Activated naive CD8-positive, alpha-beta T cell treated with anti-CD3 and anti-CD28 coated beads, Interleukin-2, amount 50 U/mL, for 24 hours (primary cell): ENCODE results near the gene USP2.

ENCODE experiments used
- ATAC-seq: fragments of 150-1000 bp; cut with Tn5 transposase; one replicate; pipeline ENCODE4 v1.10.0; 2021
- DNase-seq: peaks from one replicate; pipeline ENCODE4 v3.0.0; 2021
- H3K27ac Mint-ChIP-seq: one replicate; pipeline ENCODE4 v1.8.0; 2021; ENCODE audit warnings: mild to moderate bottlenecking, mixed read lengths
- H3K27me3 Mint-ChIP-seq: one replicate; pipeline ENCODE4 v1.8.0; 2021; ENCODE audit warnings: mixed read lengths
- H3K36me3 Mint-ChIP-seq: one replicate; pipeline ENCODE4 v1.8.0; 2021; ENCODE audit warnings: low read depth, mixed read lengths
- H3K4me1 Mint-ChIP-seq: one replicate; pipeline ENCODE4 v1.8.0; 2021; ENCODE audit warnings: mixed read lengths
- H3K4me3 Mint-ChIP-seq: one replicate; pipeline ENCODE4 v1.8.0; 2021; ENCODE audit warnings: mild to moderate bottlenecking, moderate library complexity, mixed read lengths
- H3K9me3 Mint-ChIP-seq: one replicate; pipeline ENCODE4 v1.8.0; 2021; ENCODE audit warnings: mixed read lengths

The USP2 gene

GRCh38 chr11:119322921-119323531, 58.5 kb downstream of the USP2 start:
- Mint-ChIP-seq H3K4me3 (no peak overlapping the region), H3K27ac (no peak overlapping the region), H3K36me3 (no peaks in the 10 kb centered on the region), H3K9me3 (no peaks in the 10 kb centered on the region), H3K27me3 (peaks cover 13% of the 10 kb centered on the region), H3K4me1 (peaks cover 19% of the 10 kb centered on the region)
- ATAC-seq, result no peak
- DNase-seq, result no peak

- DNase-seq (no peak), ATAC-seq (no peak)
- Mint-ChIP-seq H3K27me3 (peaks cover 20% of the 10 kb centered on the region), H3K4me1 (peaks cover 19% of the 10 kb centered on the region), H3K4me3 (no peak overlapping the region), H3K9me3 (no peaks in the 10 kb centered on the region), H3K36me3 (no peaks in the 10 kb centered on the region), H3K27ac (no peak overlapping the region)
These were observed 59.1 kb downstream of the USP2 start for GRCh38 chr11:119322360-119322739.

- Mint-ChIP-seq H3K9me3 (no peaks in the 10 kb centered on the region), H3K27ac (peak overlapping the region; percentile 69), H3K4me1 (peaks cover 19% of the 10 kb centered on the region), H3K36me3 (no peaks in the 10 kb centered on the region), H3K27me3 (peaks cover 21% of the 10 kb centered on the region), H3K4me3 (peak overlapping the region; percentile 79)
- ATAC-seq (peak; percentile 68), DNase-seq (peak; percentile 67)
These were observed 60.5 kb downstream of the USP2 start for GRCh38 chr11:119320776-119321524.

DNA sequence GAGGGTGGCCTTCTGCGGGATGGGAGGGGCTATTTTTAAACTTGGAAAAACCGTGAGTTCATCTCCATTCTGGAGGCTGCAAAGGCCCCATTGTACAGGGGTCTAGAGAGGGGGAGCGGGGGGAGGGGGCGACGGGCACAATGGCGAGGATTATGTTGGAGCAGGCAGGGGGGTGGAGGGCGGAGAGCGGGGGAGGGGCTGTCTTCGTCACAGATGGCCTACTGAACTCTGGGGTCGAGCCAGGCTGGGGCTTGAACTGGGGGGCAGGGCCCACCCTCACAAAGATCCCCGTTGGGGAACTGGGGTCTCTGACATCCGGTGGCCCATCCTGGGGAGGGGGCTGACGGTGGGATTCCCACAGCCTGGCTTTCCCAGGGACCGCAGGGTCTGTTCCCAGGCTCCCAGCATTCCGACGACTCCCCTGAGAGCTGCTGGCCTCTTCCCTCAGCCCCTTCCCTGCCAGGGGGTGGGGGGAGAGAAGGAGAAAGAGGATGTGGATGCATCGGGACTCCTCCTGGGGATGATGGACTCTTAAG, 61.2 kb downstream of the USP2 start:
- H3K27ac Mint-ChIP-seq, result no peak overlapping the region
- H3K9me3 Mint-ChIP-seq, result no peaks in the 10 kb centered on the region
- H3K4me1 Mint-ChIP-seq, result peaks cover 23% of the 10 kb centered on the region
- ATAC-seq, result no peak
- no peaks in the 10 kb centered on the region for H3K36me3 Mint-ChIP-seq
- H3K4me3 Mint-ChIP-seq, result no peak overlapping the region
- peaks cover 21% of the 10 kb centered on the region for H3K27me3 Mint-ChIP-seq
- DNase-seq, result no peak

- Mint-ChIP-seq H3K27ac (peak overlapping the region; percentile 79), H3K4me1 (peaks cover 25% of the 10 kb centered on the region), H3K9me3 (no peaks in the 10 kb centered on the region), H3K4me3 (peak overlapping the region; percentile 38), H3K36me3 (no peaks in the 10 kb centered on the region), H3K27me3 (peaks cover 21% of the 10 kb centered on the region)
- DNase-seq (no peak), ATAC-seq (no peak)
These were observed 61.7 kb downstream of the USP2 start for GRCh38 chr11:119319700-119320239.

GRCh38 chr11:119319136-119319699, 62.3 kb downstream of the USP2 start:
- ATAC-seq (no peak), DNase-seq (no peak)
- H3K4me1 Mint-ChIP-seq, result peaks cover 25% of the 10 kb centered on the region
- H3K27me3 Mint-ChIP-seq, result peaks cover 21% of the 10 kb centered on the region
- no peaks in the 10 kb centered on the region for H3K36me3 Mint-ChIP-seq
- H3K9me3 Mint-ChIP-seq, result no peaks in the 10 kb centered on the region
- H3K27ac Mint-ChIP-seq, result no peak overlapping the region
- H3K4me3 Mint-ChIP-seq, result no peak overlapping the region

DNA sequence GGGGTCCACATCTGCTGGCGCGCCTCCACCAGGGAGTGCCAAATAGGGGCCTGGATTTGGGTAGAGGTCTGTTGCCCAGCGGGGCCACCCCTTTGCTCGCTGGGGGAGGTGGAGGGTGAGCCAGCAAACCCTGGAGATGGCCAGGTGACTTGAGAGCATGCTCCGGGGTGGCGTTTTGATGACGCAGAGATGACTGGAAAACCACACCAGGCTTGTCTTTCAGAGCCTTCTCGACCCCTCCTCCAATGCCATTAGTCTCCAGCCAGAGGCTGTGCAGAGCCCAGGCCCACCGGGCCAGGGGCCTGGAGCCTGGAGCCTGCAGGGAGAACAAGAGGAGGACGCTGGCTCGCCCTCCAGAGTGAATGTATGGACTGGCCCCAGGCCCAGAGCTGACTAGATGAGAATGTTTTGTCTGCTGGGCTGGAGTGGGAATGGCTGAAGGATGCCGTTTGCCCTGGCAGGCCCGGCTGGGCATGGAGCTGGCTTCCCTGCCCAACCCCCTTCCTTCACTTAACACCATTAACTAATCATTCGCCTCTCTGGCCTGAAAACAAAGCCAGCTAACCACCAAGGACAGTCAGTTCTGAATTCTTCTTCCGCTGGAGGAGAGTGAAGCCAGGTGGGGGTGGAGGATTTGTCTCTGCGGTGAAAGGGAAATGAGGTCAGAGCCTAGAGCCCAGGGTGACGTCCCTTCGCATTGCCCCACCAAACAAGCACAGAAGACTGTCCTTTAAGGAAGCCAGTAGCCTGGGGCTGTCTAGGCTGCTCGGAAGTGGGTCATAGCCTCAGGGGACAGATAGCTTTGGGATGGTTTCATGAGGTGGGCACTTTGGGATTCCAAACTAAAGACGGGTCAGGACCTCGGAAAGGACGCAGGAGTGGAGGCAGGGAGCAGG, 63.0 kb downstream of the USP2 start:
- ATAC-seq (no peak), DNase-seq (no peak)
- H3K36me3 Mint-ChIP-seq, result no peaks in the 10 kb centered on the region
- H3K4me3 Mint-ChIP-seq, result no peak overlapping the region
- peaks cover 25% of the 10 kb centered on the region for H3K4me1 Mint-ChIP-seq
- no peak overlapping the region for H3K27ac Mint-ChIP-seq
- no peaks in the 10 kb centered on the region for H3K9me3 Mint-ChIP-seq
- peaks cover 21% of the 10 kb centered on the region for H3K27me3 Mint-ChIP-seq

DNA sequence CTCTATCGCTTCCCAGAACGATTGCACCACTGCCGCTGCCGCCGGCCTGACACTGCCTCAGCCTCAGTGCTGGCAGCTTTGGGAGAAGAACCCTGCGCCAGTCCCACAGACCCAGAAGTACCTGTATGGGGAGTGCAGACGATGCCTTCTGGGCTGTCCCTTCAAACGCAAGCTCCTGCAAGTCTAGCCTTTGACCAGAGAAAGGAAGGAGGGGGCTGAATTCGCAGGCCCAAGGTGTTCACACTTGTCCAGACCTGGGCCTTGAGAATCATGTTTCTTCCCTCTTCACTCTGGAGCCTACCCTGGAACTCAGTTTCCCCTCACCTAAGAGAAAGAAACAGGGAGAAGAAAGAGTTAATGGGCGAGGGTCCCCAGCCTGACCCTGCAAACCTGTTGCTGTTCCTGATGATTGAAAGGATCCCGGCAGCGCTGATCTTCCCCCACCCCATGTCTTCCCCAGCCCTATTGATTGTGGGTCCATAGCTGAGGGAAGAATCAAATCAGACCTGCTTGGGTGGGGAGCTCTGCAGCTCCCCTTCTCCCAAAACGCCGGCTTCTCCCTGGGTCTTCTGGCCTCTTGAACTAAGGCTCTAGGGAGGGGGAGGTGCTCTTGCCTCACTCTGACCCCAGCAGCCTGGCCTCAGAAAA, 63.8 kb downstream of the USP2 start:
- Mint-ChIP-seq H3K27ac (no peak overlapping the region), H3K27me3 (peaks cover 21% of the 10 kb centered on the region), H3K36me3 (no peaks in the 10 kb centered on the region), H3K4me1 (peaks cover 25% of the 10 kb centered on the region), H3K4me3 (no peak overlapping the region), H3K9me3 (no peaks in the 10 kb centered on the region)
- no peak for DNase-seq
- no peak for ATAC-seq

DNA sequence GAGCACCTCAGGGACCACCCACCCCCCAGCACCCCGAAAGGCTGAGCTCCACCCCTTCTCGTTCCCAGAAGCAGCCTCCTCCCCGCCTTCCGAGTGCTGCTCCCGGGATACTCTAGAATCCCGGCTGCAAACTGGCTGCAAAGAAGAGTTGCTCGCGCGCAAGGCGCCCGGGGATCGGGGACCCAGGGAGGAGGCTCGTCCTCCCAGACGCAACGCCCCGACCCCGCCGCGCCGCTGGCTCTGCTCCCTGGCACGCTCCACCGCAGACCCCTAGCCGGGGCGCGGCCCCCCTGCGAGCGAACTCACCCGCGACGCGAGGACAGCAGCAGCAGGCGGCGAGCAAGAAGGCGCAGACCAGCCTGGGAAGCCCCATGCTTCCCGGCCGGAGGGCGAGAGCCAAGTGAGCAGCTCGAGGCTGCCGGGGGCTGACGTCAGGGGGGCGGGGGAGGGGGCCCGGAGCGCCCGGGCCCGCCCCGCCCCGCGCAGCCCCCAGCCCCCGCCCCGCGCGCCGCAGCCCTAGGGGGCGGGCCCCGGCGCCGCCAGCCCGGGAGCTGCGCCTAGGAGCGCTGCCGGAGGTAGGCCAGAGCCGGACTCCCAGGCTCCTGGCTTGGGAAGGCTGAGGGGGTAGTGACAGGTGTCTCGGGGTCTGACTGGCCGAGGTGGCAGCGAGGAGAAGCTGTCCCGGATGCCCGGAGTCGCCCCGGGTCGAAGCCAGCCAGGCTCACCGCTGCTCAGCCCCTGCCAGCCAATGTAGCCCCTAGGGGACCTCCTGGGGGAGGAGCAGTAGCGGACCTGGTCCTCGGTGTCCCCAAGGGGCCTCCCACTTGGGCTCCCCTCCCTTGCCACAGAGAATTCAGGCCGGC, 64.5 kb downstream of the USP2 start, which contains the start of gene MCAM:
Gene MCAM, minus strand, starts transcription at position 402 of the 863 bp plus-strand sequence. Its CDS starts 29 bp downstream, at position 373.
- Mint-ChIP-seq H3K4me3 (peak within 1 kb of the TSS; percentile 75), H3K4me1 (peaks cover 22% of the 10 kb centered on the region), H3K27me3 (peaks cover 21% of the 10 kb centered on the region), H3K9me3 (no peaks in the 10 kb centered on the region), H3K36me3 (no peaks in the 10 kb centered on the region), H3K27ac (no peak within 1 kb of the TSS)
- DNase-seq, result no peak
- ATAC-seq, result no peak

DNA sequence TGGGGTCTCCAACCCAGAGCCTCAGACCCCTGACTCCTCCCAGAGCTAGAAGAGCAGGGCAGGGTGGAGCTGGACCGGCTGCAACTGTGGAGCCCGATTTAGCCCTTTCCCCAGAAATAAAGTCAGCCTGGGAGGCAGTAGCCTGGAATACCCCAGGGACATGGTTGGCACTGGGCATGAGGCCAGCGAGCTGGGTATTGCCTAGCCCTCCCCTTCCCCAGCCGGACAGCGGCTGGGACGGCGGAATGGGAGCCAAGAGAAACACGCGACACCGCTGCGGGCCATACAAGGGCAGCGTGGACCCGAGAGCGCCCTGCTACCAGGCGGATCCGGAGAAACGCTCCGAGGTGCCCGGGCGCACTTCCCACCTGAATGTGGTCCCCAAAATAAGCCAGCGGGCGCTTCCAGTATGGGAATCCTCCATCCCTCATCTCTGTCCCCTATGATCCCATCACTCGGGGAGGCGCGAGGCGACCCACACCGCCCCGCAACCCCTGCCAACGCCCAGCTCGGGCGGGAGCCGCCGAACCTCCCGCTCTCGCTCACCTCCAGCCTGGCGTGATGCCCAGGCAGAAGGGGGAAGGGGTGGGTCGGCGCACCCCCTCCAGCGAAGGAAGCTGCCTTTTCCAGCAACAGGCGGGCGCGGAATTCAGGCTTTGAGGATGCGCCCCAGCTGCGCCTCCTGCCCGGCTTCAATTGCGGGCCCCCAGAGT, 65.3 kb downstream of the USP2 start:
- no peak overlapping the region for H3K27ac Mint-ChIP-seq
- peak overlapping the region; percentile 75 for H3K4me3 Mint-ChIP-seq
- H3K36me3 Mint-ChIP-seq, result no peaks in the 10 kb centered on the region
- DNase-seq (no peak), ATAC-seq (no peak)
- peaks cover 15% of the 10 kb centered on the region for H3K4me1 Mint-ChIP-seq
- no peaks in the 10 kb centered on the region for H3K9me3 Mint-ChIP-seq
- peaks cover 21% of the 10 kb centered on the region for H3K27me3 Mint-ChIP-seq

GRCh38 chr11:119315131-119316015, 66.1 kb downstream of the USP2 start:
- Mint-ChIP-seq H3K36me3 (no peaks in the 10 kb centered on the region), H3K27ac (no peak overlapping the region), H3K4me1 (peaks cover 15% of the 10 kb centered on the region), H3K4me3 (peak overlapping the region; percentile 75), H3K9me3 (no peaks in the 10 kb centered on the region), H3K27me3 (peaks cover 21% of the 10 kb centered on the region)
- DNase-seq (peak; percentile 53), ATAC-seq (peak; percentile 56)

- Mint-ChIP-seq H3K27me3 (peaks cover 17% of the 10 kb centered on the region), H3K4me3 (peak overlapping the region; percentile 75), H3K27ac (no peak overlapping the region), H3K9me3 (no peaks in the 10 kb centered on the region), H3K36me3 (no peaks in the 10 kb centered on the region), H3K4me1 (peaks cover 12% of the 10 kb centered on the region)
- DNase-seq (no peak), ATAC-seq (no peak)
These were observed 66.8 kb downstream of the USP2 start for GRCh38 chr11:119314726-119315125.
